K562 (cell line): ENCODE data around the gene MTMR6. TPM values are rescaled to one million over a fixed set of nuclear protein-coding genes. Genes with fewer than 3 reads are reported as not detected.

Experiments
- ATAC-seq: fragments of 200-7000 bp; cut with Tn5 transposase; 3 replicates; pipeline ENCODE4 v1.9.1; 2020; ENCODE audit warnings: moderate library complexity
- BruUV-seq: library from RNA; stranded (reverse); fragments of 400-500 nt; replicated peaks from 2 replicates; lab custom pipeline; 2021; lab: Mats Ljungman, UMichigan
- CTCF ChIA-PET: fragments of 300-600 bp; formaldehyde crosslinking; extraction: SDS; loops from one replicate; lab custom pipeline; 2021; ENCODE audit warnings: low intra/inter-chr PET ratio; lab: Yijun Ruan, JAX
- POLR2A ChIA-PET: fragments of 300-600, 350-650 bp; sonication (Branson Sonifier 250); formaldehyde crosslinking; extraction: SDS; loops from one replicate; lab custom pipeline; 2021; ENCODE audit warnings: antibody characterized with exemption, inconsistent platforms; lab: Yijun Ruan, JAX
- DNase-seq, 4 experiments: peaks; one replicate each; pipeline versions ENCODE4 v3.0.0 to v3.0.0-alpha.2; 2011 to 2018; ENCODE audit warnings: low spot score in 3 of 4, mixed read lengths in 3 of 4; ENCODE audit errors: extremely low read depth in 1 of 4
- FAIRE-seq: peaks from 2 replicates; lab custom pipeline; 2011; peaks lifted over from hg19 to GRCh38; lab: Jason Lieb, UNC
- H2AFZ ChIP-seq: 2 replicates; pipeline ENCODE4 v1.6.0; 2011; ENCODE audit warnings: low read depth, low read length, control low read depth, inconsistent platforms
- H3K27ac ChIP-seq: fragments of 200-600 bp; 3 replicates; pipeline ENCODE4 v1.8.0; 2011; ENCODE audit warnings: low read depth, mild to moderate bottlenecking, control low read depth, inconsistent platforms, low read length, moderate library complexity, mixed read lengths; ENCODE audit errors: extremely low read depth
- H3K27me3 ChIP-seq, 2 experiments: fragments of 300-600 bp in 1 of 2; 2 replicates in 1 of 2; 3 replicates in 1 of 2; pipeline versions ENCODE4 v1.6.0 to v1.8.0; 2011; ENCODE audit warnings: inconsistent platforms in 2 of 2, low read length in 2 of 2, mild to moderate bottlenecking in 1 of 2, mixed read lengths in 1 of 2, moderate library complexity in 1 of 2; ENCODE audit not compliant: control insufficient read depth in 2 of 2, insufficient read depth in 2 of 2
- H3K36me3 ChIP-seq: fragments of 300-600 bp; 3 replicates; pipeline ENCODE4 v1.8.0; 2011; ENCODE audit warnings: mild to moderate bottlenecking, low read length, inconsistent platforms; ENCODE audit not compliant: control insufficient read depth, insufficient read depth
- H3K4me1 ChIP-seq, 2 experiments: fragments of 200-600 bp in 1 of 2; replicated peaks in 1 of 2; 2 replicates in 1 of 2; 3 replicates in 1 of 2; pipeline versions ENCODE4 v1.5.1 to v1.8.0; 2011; ENCODE audit warnings: inconsistent platforms in 2 of 2, low read length in 2 of 2, mild to moderate bottlenecking in 1 of 2, mixed read lengths in 1 of 2, moderate library complexity in 1 of 2; ENCODE audit not compliant: control insufficient read depth in 2 of 2, insufficient read depth in 2 of 2
- H3K4me2 ChIP-seq: 2 replicates; pipeline ENCODE4 v1.6.1; 2011; ENCODE audit warnings: low read length, control low read depth, inconsistent platforms, mixed read lengths; ENCODE audit not compliant: insufficient read depth
- H3K4me3 ChIP-seq: fragments of 200-600 bp; sonication (generic), shearing (Covaris generic); 2 replicates; pipeline ENCODE4 v1.5.1; 2016; ENCODE audit warnings: control low read depth, inconsistent platforms
- H3K79me2 ChIP-seq: fragments of 200-600 bp; 3 replicates; pipeline ENCODE4 v1.8.0; 2011; ENCODE audit warnings: low read length, inconsistent platforms; ENCODE audit not compliant: control insufficient read depth, insufficient read depth
- H3K9ac ChIP-seq, 2 experiments: 2 replicates each; pipeline versions ENCODE4 v1.6.0 to v1.6.1; 2011; ENCODE audit warnings: low read depth in 2 of 2, low read length in 2 of 2, control low read depth in 1 of 2, inconsistent platforms in 1 of 2, mild to moderate bottlenecking in 1 of 2, mixed read lengths in 1 of 2; ENCODE audit not compliant: insufficient read depth in 1 of 2
- H3K9me1 ChIP-seq: one replicate; pipeline ENCODE4 v1.6.0; 2011; ENCODE audit warnings: inconsistent platforms, mild to moderate bottlenecking, low read length, moderate library complexity; ENCODE audit not compliant: control insufficient read depth, insufficient read depth
- H3K9me3 ChIP-seq: replicated peaks from 2 replicates; pipeline ENCODE4 v1.5.1; 2011; ENCODE audit warnings: low read depth, low read length, inconsistent platforms; ENCODE audit not compliant: control insufficient read depth, insufficient read depth
- H4K20me1 ChIP-seq: replicated peaks from 2 replicates; pipeline ENCODE4 v1.6.1; 2011; ENCODE audit warnings: low read length, inconsistent platforms, mixed read lengths; ENCODE audit not compliant: control insufficient read depth, insufficient read depth
- ARNT ChIP-seq, 2 experiments: fragments of 450-650 bp; IDR thresholded peaks; 2 replicates each; pipeline ENCODE4 v1.6.1; 2016; ENCODE audit warnings: mild to moderate bottlenecking in 1 of 2
- ATF4 ChIP-seq: fragments of 450-650 bp; formaldehyde crosslinking; IDR thresholded peaks from 2 replicates; pipeline ENCODE4 v1.4.0; 2022; ENCODE audit warnings: mild to moderate bottlenecking, moderate library complexity
- JUND ChIP-seq, 2 experiments: IDR thresholded peaks; 2 replicates in 1 of 2; 3 replicates in 1 of 2; pipeline ENCODE4 v1.6.1; 2011; ENCODE audit warnings: borderline replicate concordance in 2 of 2, low read depth in 2 of 2, low read length in 2 of 2, improper control_type of control experiment in 1 of 2, missing biosample characterization in 1 of 2, missing genetic modification characterization in 1 of 2, missing genetic modification reagents in 1 of 2
- MAFF ChIP-seq: IDR thresholded peaks from 2 replicates; pipeline ENCODE4 v1.6.1; 2012; ENCODE audit warnings: low read length, improper control_type of control experiment
- PRDM10 ChIP-seq: fragments of 450-650 bp; IDR thresholded peaks from 2 replicates; pipeline ENCODE4 v1.6.1; 2018; ENCODE audit not compliant: partially characterized antibody
- SP1 ChIP-seq: sonication (generic); formaldehyde crosslinking; IDR thresholded peaks from 2 replicates; pipeline ENCODE4 v1.8.1; 2022; ENCODE audit warnings: mild to moderate bottlenecking, missing genetic modification reagents
- TAF1 ChIP-seq: IDR thresholded peaks from 2 replicates; pipeline ENCODE4 v1.6.1; 2011; ENCODE audit warnings: mild to moderate bottlenecking, low read length, moderate library complexity; ENCODE audit not compliant: insufficient read depth, control insufficient read depth, severe bottlenecking; ENCODE audit errors: extremely low read depth
- U2AF2 ChIP-seq: fragments of 200-400 bp; formaldehyde crosslinking; optimal IDR thresholded peaks from 2 replicates; pipeline ENCODE3; 2017; ENCODE audit warnings: low read depth, mild to moderate bottlenecking, low read length
- ZNF75A ChIP-seq: fragments of 450-650 bp; formaldehyde crosslinking; IDR thresholded peaks from 2 replicates; pipeline ENCODE4 v1.4.0; 2020; ENCODE audit warnings: mild to moderate bottlenecking
- ZSCAN32 ChIP-seq: fragments of 450-650 bp; formaldehyde crosslinking; IDR thresholded peaks from 2 replicates; pipeline ENCODE4 v1.4.0; 2020; ENCODE audit warnings: mild to moderate bottlenecking, moderate library complexity
- WGBS: fragments of 100-300 bp; shearing (Covaris generic); methylation state at CpG from one replicate; pipeline ENCODE4 v1.1.6; 2016; ENCODE audit warnings: low coverage, mixed read lengths; ENCODE audit not compliant: insufficient coverage; ENCODE audit errors: missing lambda C conversion rate; 5-methylcytosine and 5-hydroxymethylcytosine counted together
- in situ Hi-C: fragments of 300-500 bp; cut with MboI; formaldehyde crosslinking; loops from 4 replicates; pipeline ENCODE4 v1.15.0; 2018; ENCODE audit warnings: inconsistent platforms, mixed read lengths
- intact Hi-C: fragments of 100-400 bp; cut with micrococcal nuclease; formaldehyde crosslinking; loops from 2 replicates; pipeline ENCODE4 v1.14.2; 2022
- polyA plus RNA-seq, 8 experiments: library from polyadenylated mRNA; depleted of rRNA in 4 of 8; stranded (reverse) in 5 of 8; unstranded in 3 of 8; fragments of >200 nt; fragmentation: Nextera tagmentation in 2 of 8; fragmentation: Illumina TruSeq in 1 of 8; extraction: Ambion mirVana in 2 of 8; extraction: Trizol in 1 of 8; gene quantifications; 2 replicates each; pipeline versions ENCODE4 v1.2.1 to v1.2.3, GENCODE V29; 2011 to 2014; ENCODE audit warnings: inconsistent platforms in 1 of 8, missing spikeins in 1 of 8
- total RNA-seq, 7 experiments: library from RNA; depleted of rRNA in 6 of 7; stranded (reverse); fragments of >200 nt in 6 of 7; fragmentation: Illumina TruSeq in 2 of 7; extraction: Trizol in 2 of 7; gene quantifications; 2 replicates each; pipeline versions ENCODE4 v1.2.1 to v1.2.3, GENCODE V29; 2011 to 2021; ENCODE audit warnings: low replicate concordance in 1 of 7

The MTMR6 gene
- total and polyA plus RNA-seq, 9 of the 15 experiments (the other 6 are each of a cell fraction or from before 2014, with no cell fraction given), result 3.9 to 10.8 (median 7.7) TPM

- TF ChIP-seq JUND (IDR thresholded peaks at IDR 0.05; ENCODE audit: borderline replicate concordance, low read depth, low read length), result peak; percentile 54; the same call in 1 of the 2 replicates
- no peak; the same call in 2 of the 3 replicates for TF ChIP-seq JUND (tag; IDR thresholded peaks at IDR 0.05; ENCODE audit: borderline replicate concordance, low read depth, low read length)
- peak; percentile 66 for TF ChIP-seq TAF1
- TF ChIP-seq ZSCAN32, result no peak
These were observed at the start of gene MTMR6 (continued) for GRCh38 chr13:25286969-25287961.

GRCh38 chr13:25335856-25336255, 48.6 kb upstream of the MTMR6 start:
- Histone ChIP-seq H3K36me3 (peaks cover 82% of the 10 kb centered on the region), H3K9ac (no peak overlapping the region), H4K20me1 (no peaks in the 10 kb centered on the region; the same call in 1 of the 2 replicates), H2AFZ (no peak overlapping the region), H3K4me2 (no peak overlapping the region), H3K9me1 (no peaks in the 10 kb centered on the region), H3K79me2 (peaks cover 18% of the 10 kb centered on the region; the same call in 2 of the 3 replicates), H3K27ac (no peak overlapping the region), H3K4me1 (no peaks in the 10 kb centered on the region), H3K27me3 (no peaks in the 10 kb centered on the region), H3K4me3 (no peak overlapping the region), H3K9me3 (no peaks in the 10 kb centered on the region)
- ChIA-PET CTCF (no interaction called here), POLR2A (no interaction called here)
- no TSS peak for BruUV-seq
- 67% methylated on average over 3 of the region's 3 CpGs for WGBS
- no peak for FAIRE-seq
- DNase-seq, result no peak
- in situ Hi-C loops (no loop called here), intact Hi-C loops (no loop called here)
- ATAC-seq, result no peak
- no peak for TF ChIP-seq ATF4 (CRISPR knock-in tag)
- TF ChIP-seq U2AF2, result no peak
- no peak for TF ChIP-seq ARNT (IDR thresholded peaks at IDR 0.05)
- TF ChIP-seq ZNF75A (CRISPR knock-in tag), result no peak
- TF ChIP-seq PRDM10, result no peak
- TF ChIP-seq MAFF, result no peak
- TF ChIP-seq SP1 (CRISPR knock-in tag), result no peak
